Right lobe of liver (tissue), 4 donors: ENCODE measurements around the gene SLAIN1.

ENCODE experiments used
- POLR2A ChIP-seq: fragments of 450-650 bp; IDR thresholded peaks from one replicate; pipeline ENCODE4 v1.6.1; 2017; ENCODE audit warnings: antibody characterized with exemption, mild to moderate bottlenecking
- TF ChIP-seq, protein P1 (sequence below), 4 donors: fragments of 200-600 bp in 3 of 4; fragments of 450-650 bp in 1 of 4; IDR thresholded peaks; one replicate each; pipeline versions ENCODE4 v1.5.1 to v1.8.0; 2016 to 2022; ENCODE audit warnings: antibody characterized with exemption in 4 of 4, mild to moderate bottlenecking in 2 of 4
- donor health status: DM: no; HTN: no; CAD: no.
- donor health status: DM: no; HTN: no; CAD: no.
- donor health status: DM: no; HTN: yes; CAD: no.

GRCh38 chr13:77811381-77811780, 113.9 kb downstream of the SLAIN1 start:
- no peak for TF ChIP-seq POLR2A
- TF ChIP-seq, protein P1, sequence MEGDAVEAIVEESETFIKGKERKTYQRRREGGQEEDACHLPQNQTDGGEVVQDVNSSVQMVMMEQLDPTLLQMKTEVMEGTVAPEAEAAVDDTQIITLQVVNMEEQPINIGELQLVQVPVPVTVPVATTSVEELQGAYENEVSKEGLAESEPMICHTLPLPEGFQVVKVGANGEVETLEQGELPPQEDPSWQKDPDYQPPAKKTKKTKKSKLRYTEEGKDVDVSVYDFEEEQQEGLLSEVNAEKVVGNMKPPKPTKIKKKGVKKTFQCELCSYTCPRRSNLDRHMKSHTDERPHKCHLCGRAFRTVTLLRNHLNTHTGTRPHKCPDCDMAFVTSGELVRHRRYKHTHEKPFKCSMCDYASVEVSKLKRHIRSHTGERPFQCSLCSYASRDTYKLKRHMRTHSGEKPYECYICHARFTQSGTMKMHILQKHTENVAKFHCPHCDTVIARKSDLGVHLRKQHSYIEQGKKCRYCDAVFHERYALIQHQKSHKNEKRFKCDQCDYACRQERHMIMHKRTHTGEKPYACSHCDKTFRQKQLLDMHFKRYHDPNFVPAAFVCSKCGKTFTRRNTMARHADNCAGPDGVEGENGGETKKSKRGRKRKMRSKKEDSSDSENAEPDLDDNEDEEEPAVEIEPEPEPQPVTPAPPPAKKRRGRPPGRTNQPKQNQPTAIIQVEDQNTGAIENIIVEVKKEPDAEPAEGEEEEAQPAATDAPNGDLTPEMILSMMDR (IDR thresholded peaks at IDR 0.05), result no peak
